Thyroid gland (tissue), 4 donors: Measurements from ENCODE around the gene SNORC.

Source experiments
- POLR2A ChIP-seq, 2 donors: fragments of 450-650 bp; IDR thresholded peaks; one replicate each; pipeline ENCODE4 v1.6.1; 2017; ENCODE audit warnings: antibody characterized with exemption in 2 of 2, mild to moderate bottlenecking in 2 of 2, moderate library complexity in 1 of 2
- TF ChIP-seq, protein P1 (sequence below), 6 experiments: fragments of 200-600 bp in 3 of 6; fragments of 450-650 bp in 3 of 6; sonication (generic) in 3 of 6; IDR thresholded peaks; one replicate each; pipeline ENCODE4 v1.5.1; 2016 to 2019; ENCODE audit warnings: antibody characterized with exemption in 6 of 6, mild to moderate bottlenecking in 2 of 6, inconsistent platforms in 1 of 6, moderate library complexity in 1 of 6

DNA sequence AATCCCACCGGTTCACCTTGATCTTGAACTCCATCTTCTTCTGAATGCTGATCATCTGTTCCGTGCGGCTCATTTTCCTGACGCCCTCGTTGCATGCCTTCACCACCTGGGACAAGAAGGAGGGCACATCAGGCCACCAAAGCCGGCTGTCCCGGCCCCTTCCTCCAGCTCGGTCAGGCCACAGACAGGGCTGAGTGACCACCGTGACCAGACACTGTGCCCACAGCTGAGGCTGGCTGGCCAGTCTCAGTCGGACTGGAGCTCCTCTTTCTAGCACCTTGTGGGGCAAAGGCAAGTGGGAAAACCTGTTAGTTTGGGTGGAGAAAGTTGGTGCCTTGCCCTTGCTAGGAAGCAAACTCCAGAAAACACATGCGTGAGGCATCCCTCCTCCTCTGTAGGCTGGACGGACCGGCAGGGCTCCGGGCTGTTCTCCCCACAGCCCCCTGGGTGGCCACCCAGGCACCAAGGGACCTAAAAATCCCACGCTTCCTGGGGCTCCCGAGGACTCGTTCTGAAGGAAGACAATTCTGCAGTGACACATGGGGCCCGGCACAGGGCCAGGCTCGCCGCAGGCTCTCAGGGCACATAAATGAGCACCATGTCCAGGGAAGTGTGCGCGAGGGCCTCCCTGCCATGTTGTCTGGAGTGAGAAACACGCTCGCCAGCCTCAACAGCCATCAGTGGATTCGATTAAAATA is 15.3 kb downstream of the SNORC start:
- TF ChIP-seq, protein P1, sequence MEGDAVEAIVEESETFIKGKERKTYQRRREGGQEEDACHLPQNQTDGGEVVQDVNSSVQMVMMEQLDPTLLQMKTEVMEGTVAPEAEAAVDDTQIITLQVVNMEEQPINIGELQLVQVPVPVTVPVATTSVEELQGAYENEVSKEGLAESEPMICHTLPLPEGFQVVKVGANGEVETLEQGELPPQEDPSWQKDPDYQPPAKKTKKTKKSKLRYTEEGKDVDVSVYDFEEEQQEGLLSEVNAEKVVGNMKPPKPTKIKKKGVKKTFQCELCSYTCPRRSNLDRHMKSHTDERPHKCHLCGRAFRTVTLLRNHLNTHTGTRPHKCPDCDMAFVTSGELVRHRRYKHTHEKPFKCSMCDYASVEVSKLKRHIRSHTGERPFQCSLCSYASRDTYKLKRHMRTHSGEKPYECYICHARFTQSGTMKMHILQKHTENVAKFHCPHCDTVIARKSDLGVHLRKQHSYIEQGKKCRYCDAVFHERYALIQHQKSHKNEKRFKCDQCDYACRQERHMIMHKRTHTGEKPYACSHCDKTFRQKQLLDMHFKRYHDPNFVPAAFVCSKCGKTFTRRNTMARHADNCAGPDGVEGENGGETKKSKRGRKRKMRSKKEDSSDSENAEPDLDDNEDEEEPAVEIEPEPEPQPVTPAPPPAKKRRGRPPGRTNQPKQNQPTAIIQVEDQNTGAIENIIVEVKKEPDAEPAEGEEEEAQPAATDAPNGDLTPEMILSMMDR (IDR thresholded peaks at IDR 0.05) = no peak
- no peak for TF ChIP-seq POLR2A (IDR thresholded peaks at IDR 0.05)
